Suppressor macrophage treated with lipopolysaccharide for 4 hours (primary cell): Measurements from ENCODE around the gene NKIRAS1.
"Not testable (repeated sequence)": the region's sequence is repeated elsewhere in the genome, so short reads cannot be mapped to it uniquely, and the experiment has no call there.

Source experiments
- DNase-seq: peaks from one replicate; pipeline ENCODE4 v3.0.0-alpha.2; 2020

The NKIRAS1 gene

GRCh38 chr3:23938688-23939087, 21.9 kb upstream of the NKIRAS1 start:
- DNase-seq, result no peak

- DNase-seq, result no peak
Observed at GRCh38 chr3:23937296-23937695, 20.5 kb upstream of the NKIRAS1 start.

- DNase-seq, result no peak
Observed at GRCh38 chr3:23934253-23934652, 17.5 kb upstream of the NKIRAS1 start.

- DNase-seq, result no peak
Observed at GRCh38 chr3:23932571-23932970, 15.8 kb upstream of the NKIRAS1 start.

GRCh38 chr3:23931597-23931996, 14.8 kb upstream of the NKIRAS1 start:
- no peak for DNase-seq

GRCh38 chr3:23928524-23928923, 11.7 kb upstream of the NKIRAS1 start:
- peak; percentile 35 for DNase-seq

- DNase-seq, result no peak
Observed at GRCh38 chr3:23926736-23927135, 9.9 kb upstream of the NKIRAS1 start.

GRCh38 chr3:23926246-23926645, 9.5 kb upstream of the NKIRAS1 start:
- no peak for DNase-seq

- DNase-seq, result no peak
Observed at GRCh38 chr3:23923786-23924185, 7.0 kb upstream of the NKIRAS1 start.

- DNase-seq, result no peak
Observed at GRCh38 chr3:23921052-23921511, 4.3 kb upstream of the NKIRAS1 start.

- no peak for DNase-seq
Observed at GRCh38 chr3:23920151-23920655, 3.4 kb upstream of the NKIRAS1 start.

- no peak for DNase-seq
Observed at GRCh38 chr3:23919628-23920027, 2.8 kb upstream of the NKIRAS1 start.

- DNase-seq, result not testable (repeated sequence)
Observed at GRCh38 chr3:23918331-23918730, 1.5 kb upstream of the NKIRAS1 start.

- peak; percentile 86 for DNase-seq
Observed at GRCh38 chr3:23917679-23918303, 1.0 kb upstream of the NKIRAS1 start.

- DNase-seq, result no peak
Observed at GRCh38 chr3:23916152-23916885, 471 bp downstream of the NKIRAS1 start.

GRCh38 chr3:23915537-23916108, 1.2 kb downstream of the NKIRAS1 start:
- DNase-seq, result peak; percentile 36

- DNase-seq, result peak; percentile 23
Observed at GRCh38 chr3:23913873-23914743, 2.7 kb downstream of the NKIRAS1 start.

- DNase-seq, result no peak
Observed at GRCh38 chr3:23913182-23913581, 3.6 kb downstream of the NKIRAS1 start.

- not testable (repeated sequence) for DNase-seq
Observed at GRCh38 chr3:23912335-23912734, 4.5 kb downstream of the NKIRAS1 start.

- DNase-seq, result no peak
Observed at GRCh38 chr3:23911397-23911796, 5.4 kb downstream of the NKIRAS1 start.

- DNase-seq, result no peak
Observed at GRCh38 chr3:23909341-23909740, 7.4 kb downstream of the NKIRAS1 start.

- DNase-seq, result no peak
Observed at GRCh38 chr3:23904545-23904944, 12.2 kb downstream of the NKIRAS1 start.

- no peak for DNase-seq
Observed at GRCh38 chr3:23900744-23901143, 16.0 kb downstream of the NKIRAS1 start.
